GM12878 (cell line): ENCODE measurements around the gene DYNC2H1. TPM values are rescaled to one million over a fixed set of nuclear protein-coding genes. Genes with fewer than 3 reads are reported as not detected.

ENCODE experiments used
- ATAC-seq: fragments of 200-7000 bp; cut with Tn5 transposase; 3 replicates; pipeline ENCODE4 v1.9.1; 2020; ENCODE audit warnings: mild to moderate bottlenecking, moderate library complexity
- BruUV-seq: library from RNA; stranded (reverse); fragments of 400-500 nt; replicated peaks from 2 replicates; lab custom pipeline; 2021; lab: Mats Ljungman, UMichigan
- CTCF ChIA-PET: fragments of 300-600 bp; sonication (Branson Sonifier 250); formaldehyde crosslinking; extraction: SDS; loops from one replicate; lab custom pipeline; 2021; ENCODE audit warnings: inconsistent platforms; lab: Yijun Ruan, JAX
- POLR2A ChIA-PET: fragments of 350-600 bp; formaldehyde crosslinking; extraction: SDS; loops from one replicate; lab custom pipeline; 2021; ENCODE audit warnings: inconsistent platforms; lab: Charles Lee
- RAD21 ChIA-PET: fragments of 300-600 bp; sonication (Branson Sonifier 250); formaldehyde crosslinking; loops from one replicate; lab custom pipeline; 2023; ENCODE audit warnings: antibody characterized with exemption; ENCODE audit not compliant: unreplicated experiment; lab: Charles Lee
- SMC1A ChIA-PET: fragments of 300-600 bp; sonication (Branson Sonifier 250); formaldehyde crosslinking; loops from one replicate; lab custom pipeline; 2023; ENCODE audit not compliant: unreplicated experiment, uncharacterized antibody; lab: Charles Lee
- DNase-seq: peaks from one replicate; pipeline ENCODE4 v3.0.0-alpha.2; 2011; ENCODE audit warnings: low read depth, low spot score
- FAIRE-seq: peaks from 3 replicates; lab custom pipeline; 2011; peaks lifted over from hg19 to GRCh38; lab: Jason Lieb, UNC
- H2AFZ ChIP-seq: 2 replicates; pipeline ENCODE4 v1.6.0; 2011; ENCODE audit warnings: low read depth, low read length, control low read depth; ENCODE audit not compliant: control insufficient read depth
- H3K27ac ChIP-seq: 2 replicates; pipeline ENCODE4 v1.5.1; 2011; ENCODE audit warnings: control low read depth; ENCODE audit not compliant: control insufficient read depth, insufficient read depth
- H3K27me3 ChIP-seq, 2 experiments: replicated peaks in 1 of 2; 2 replicates each; pipeline versions ENCODE4 v1.6.0 to v1.6.1; 2011; ENCODE audit warnings: low read length in 1 of 2; ENCODE audit not compliant: control insufficient read depth in 2 of 2, insufficient read depth in 2 of 2
- H3K36me3 ChIP-seq, 2 experiments: 2 replicates each; pipeline ENCODE4 v1.5.1; 2011; ENCODE audit warnings: low read length in 1 of 2; ENCODE audit not compliant: control insufficient read depth in 2 of 2, insufficient read depth in 2 of 2
- H3K4me1 ChIP-seq: 2 replicates; pipeline ENCODE4 v1.6.1; 2011; ENCODE audit warnings: mild to moderate bottlenecking, low read length, moderate library complexity, mixed read lengths; ENCODE audit not compliant: control insufficient read depth, insufficient read depth
- H3K4me2 ChIP-seq: 2 replicates; pipeline ENCODE4 v1.6.0; 2011; ENCODE audit warnings: control low read depth; ENCODE audit not compliant: control insufficient read depth, insufficient read depth
- H3K4me3 ChIP-seq: fragments of 200-600 bp; sonication (generic); 2 replicates; pipeline ENCODE4 v1.5.1; 2016
- H3K79me2 ChIP-seq: 2 replicates; pipeline ENCODE4 v1.6.0; 2011; ENCODE audit warnings: low read length; ENCODE audit not compliant: control insufficient read depth, insufficient read depth
- H3K9ac ChIP-seq: 2 replicates; pipeline ENCODE4 v1.8.0; 2011; ENCODE audit warnings: low read length, control low read depth, mixed read lengths; ENCODE audit not compliant: control insufficient read depth, insufficient read depth
- H3K9me3 ChIP-seq: replicated peaks from 3 replicates; pipeline ENCODE4 v1.5.1; 2011; ENCODE audit warnings: mild to moderate bottlenecking, low read length; ENCODE audit not compliant: control insufficient read depth, insufficient read depth
- H4K20me1 ChIP-seq: 2 replicates; pipeline ENCODE4 v1.6.0; 2011; ENCODE audit not compliant: control insufficient read depth, insufficient read depth
- CREM ChIP-seq: IDR thresholded peaks from 2 replicates; pipeline ENCODE4 v1.6.1; 2014; ENCODE audit warnings: antibody characterized with exemption, low read depth
- GABPA ChIP-seq: IDR thresholded peaks from 2 replicates; pipeline ENCODE4 v1.6.1; 2014; ENCODE audit warnings: antibody characterized with exemption, low read depth, mild to moderate bottlenecking, inconsistent platforms
- MTA2 ChIP-seq: fragments of 450-650 bp; IDR thresholded peaks from 2 replicates; pipeline ENCODE4 v1.6.1; 2016; ENCODE audit warnings: low read depth, mild to moderate bottlenecking, moderate library complexity
- MXI1 ChIP-seq: fragments of 150-350 bp; IDR thresholded peaks from 2 replicates; pipeline ENCODE4 v1.6.1; 2011; ENCODE audit warnings: low read depth, mild to moderate bottlenecking, inconsistent platforms, low read length, improper control_type of control experiment
- NBN ChIP-seq: fragments of 450-650 bp; IDR thresholded peaks from 2 replicates; pipeline ENCODE4 v1.6.1; 2016
- NFYB ChIP-seq: IDR thresholded peaks from 2 replicates; pipeline ENCODE4 v1.6.1; 2011; ENCODE audit warnings: low read depth, mild to moderate bottlenecking, low read length, improper control_type of control experiment, moderate library complexity; ENCODE audit not compliant: insufficient read depth
- RAD51 ChIP-seq: fragments of 450-650 bp; IDR thresholded peaks from 2 replicates; pipeline ENCODE4 v1.6.1; 2016; ENCODE audit warnings: moderate library complexity, mild to moderate bottlenecking, inconsistent platforms
- SIX5 ChIP-seq: IDR thresholded peaks from 2 replicates; pipeline ENCODE4 v1.6.1; 2011; ENCODE audit warnings: mild to moderate bottlenecking, low read depth, low read length, moderate library complexity; ENCODE audit not compliant: severe bottlenecking
- TAF1 ChIP-seq: IDR thresholded peaks from 2 replicates; pipeline ENCODE4 v1.6.1; 2011; ENCODE audit warnings: mild to moderate bottlenecking, low read depth, low read length, borderline replicate concordance
- TBL1XR1 ChIP-seq: IDR thresholded peaks from 2 replicates; pipeline ENCODE4 v1.6.1; 2012; ENCODE audit warnings: low read depth, low read length, improper control_type of control experiment
- ZNF384 ChIP-seq: IDR thresholded peaks from 2 replicates; pipeline ENCODE4 v1.6.1; 2012; ENCODE audit warnings: low read depth, mild to moderate bottlenecking, low read length, improper control_type of control experiment, borderline replicate concordance
- WGBS: methylation state at CpG from one replicate; pipeline ENCODE4 v1.1.6; 2016; ENCODE audit warnings: low lambda C conversion rate; ENCODE audit not compliant: insufficient replicate concordance, insufficient coverage; ENCODE audit errors: missing lambda C conversion rate; 5-methylcytosine and 5-hydroxymethylcytosine counted together
- in situ Hi-C: fragments of 300-500 bp; cut with MboI; formaldehyde crosslinking; loops from 9 replicates; pipeline ENCODE4 v1.14.3; 2018; ENCODE audit warnings: mixed read lengths
- intact Hi-C: fragments of 100-400 bp; cut with micrococcal nuclease; formaldehyde crosslinking; loops from one replicate; pipeline ENCODE4 v1.14.2; 2022; ENCODE audit not compliant: unreplicated experiment
- polyA plus RNA-seq, 11 experiments: library from polyadenylated mRNA; depleted of rRNA in 4 of 11; unstranded in 6 of 11; stranded (reverse) in 5 of 11; fragments of >200 nt; fragmentation: Nextera tagmentation in 4 of 11; fragmentation: Illumina TruSeq in 1 of 11; extraction: Ambion mirVana in 4 of 11; extraction: Trizol in 1 of 11; gene quantifications; 1 replicate in 1 of 11; 2 replicates in 10 of 11; pipeline versions ENCODE4 v1.2.1 to v1.2.3, GENCODE V29; 2011 to 2016; ENCODE audit warnings: inconsistent platforms in 2 of 11, missing spikeins in 2 of 11, low read depth in 1 of 11
- total RNA-seq, 4 experiments: library from RNA; depleted of rRNA in 3 of 4; stranded (reverse); fragments of >200 nt in 3 of 4; fragmentation: Illumina TruSeq in 1 of 4; extraction: Trizol in 1 of 4; gene quantifications; 2 replicates each; pipeline versions ENCODE4 v1.2.1 to v1.2.3, GENCODE V29; 2013 to 2021
- TF ChIP-seq, protein P1 (sequence below): fragments of 450-650 bp; IDR thresholded peaks from 2 replicates; pipeline ENCODE4 v1.6.1; 2016; ENCODE audit warnings: mild to moderate bottlenecking
- TF ChIP-seq, protein P2 (sequence below): fragments of 150-350 bp; IDR thresholded peaks from 2 replicates; pipeline ENCODE4 v1.6.1; 2016; ENCODE audit warnings: low read depth, low read length

Gene DYNC2H1
- total and polyA plus RNA-seq, 10 of the 15 experiments (the other 5 are each of a cell fraction or from before 2014, with no cell fraction given) = 0.12 to 3.9 (median 0.23) TPM; not detected in 2

DNA sequence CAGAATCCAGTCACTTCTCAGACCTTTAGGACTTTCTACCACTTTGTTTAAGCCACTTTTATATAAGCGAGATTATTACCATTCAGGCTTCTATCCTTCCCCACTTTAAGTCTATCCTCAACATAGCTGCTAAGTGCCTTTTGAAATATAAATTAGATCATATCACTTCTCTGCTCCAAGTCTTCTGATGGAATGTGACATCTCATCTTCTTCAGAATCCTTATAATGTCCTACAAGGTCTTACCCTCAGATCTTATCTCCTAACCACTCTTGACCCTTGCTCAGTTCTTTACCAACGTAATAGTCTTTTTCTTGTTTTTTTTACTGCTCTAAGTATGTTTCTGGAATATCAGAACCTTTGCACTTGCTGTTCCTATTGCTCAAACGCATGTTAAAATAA is 188.7 kb downstream of the DYNC2H1 start (continued):
- TF ChIP-seq SIX5 (no peak), RAD51 (no peak)
- TF ChIP-seq, all 136 proteins: peak for 0

DNA sequence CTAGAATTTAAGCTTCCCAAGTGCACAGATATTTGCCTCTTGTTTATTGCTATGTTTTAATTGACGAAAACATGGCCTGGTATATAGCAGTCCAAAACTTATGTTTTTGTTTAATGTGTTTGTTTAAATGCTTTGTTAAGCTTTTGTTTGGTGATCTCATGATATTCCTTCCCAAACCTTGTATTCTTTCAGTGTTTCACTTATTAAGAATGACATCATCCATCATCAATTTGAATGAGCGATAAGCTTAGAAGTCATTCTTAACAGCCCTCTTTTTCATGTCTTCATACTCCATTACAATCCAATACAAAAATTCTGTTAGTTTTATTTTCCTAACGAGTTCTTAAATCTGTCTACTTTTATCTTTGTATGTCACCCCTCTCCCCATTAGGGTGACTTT is 206.0 kb downstream of the DYNC2H1 start:
- no peaks in the 10 kb centered on the region for H3K9me3 ChIP-seq
- H3K9ac ChIP-seq = no peak overlapping the region
- H2AFZ ChIP-seq = no peak overlapping the region
- in situ Hi-C loops = no loop called here
- no peaks in the 10 kb centered on the region for H3K27me3 ChIP-seq
- SMC1A ChIA-PET = no interaction called here
- H3K27ac ChIP-seq = no peak overlapping the region
- BruUV-seq = no TSS peak
- no peaks in the 10 kb centered on the region for H3K4me1 ChIP-seq
- no peak for ATAC-seq
- H3K36me3 ChIP-seq = no peaks in the 10 kb centered on the region
- no peak for DNase-seq
- POLR2A ChIA-PET = no interaction called here
- TF ChIP-seq NFYB = no peak
- no peak for TF ChIP-seq ZNF384
- TF ChIP-seq, all 136 proteins: peak for 0
- H3K4me2 ChIP-seq = no peak overlapping the region
- FAIRE-seq = no peak
- intact Hi-C loops = no loop called here
- WGBS = 33% methylated on average over 3 of the region's 3 CpGs
- H3K79me2 ChIP-seq = no peaks in the 10 kb centered on the region
- RAD21 ChIA-PET = no interaction called here
- CTCF ChIA-PET = interaction anchor here (1.1 kb wide), 1 partner anchor 10 kb away, joined by 5 read pairs; no protein-coding TSS in a partner anchor
- no peaks in the 10 kb centered on the region for H4K20me1 ChIP-seq
- no peak overlapping the region for H3K4me3 ChIP-seq

DNA sequence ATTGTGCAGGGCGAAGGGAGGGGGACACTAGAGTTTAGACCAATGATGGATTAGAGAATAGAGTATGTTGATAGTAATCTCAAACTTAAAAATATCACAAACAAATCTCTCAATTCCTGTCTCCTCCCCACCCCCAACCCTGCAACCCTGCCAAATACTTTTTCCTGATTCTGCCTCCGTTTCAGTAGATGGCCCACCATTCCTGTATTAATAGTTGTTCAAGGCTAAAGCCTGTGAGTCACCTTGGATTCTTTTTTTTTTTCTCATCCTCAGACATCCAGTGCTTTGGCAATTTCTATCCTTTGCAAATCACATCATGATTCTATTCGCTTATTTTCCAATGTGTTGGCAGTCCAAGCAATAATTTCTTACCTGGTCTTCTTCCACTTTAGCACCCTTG is 207.9 kb downstream of the DYNC2H1 start:
- ChIA-PET POLR2A (no interaction called here), RAD21 (no interaction called here), SMC1A (no interaction called here), CTCF (interaction anchor here (0.8 kb wide), 1 partner anchor 26 kb away, joined by 3 read pairs; no protein-coding TSS in a partner anchor)
- Histone ChIP-seq H3K27me3 (no peaks in the 10 kb centered on the region), H3K36me3 (no peaks in the 10 kb centered on the region), H4K20me1 (no peaks in the 10 kb centered on the region), H3K79me2 (no peaks in the 10 kb centered on the region), H3K4me1 (no peaks in the 10 kb centered on the region), H3K4me3 (no peak overlapping the region), H3K27ac (no peak overlapping the region), H3K4me2 (no peak overlapping the region), H2AFZ (no peak overlapping the region), H3K9me3 (no peaks in the 10 kb centered on the region), H3K9ac (no peak overlapping the region)
- intact Hi-C loops = no loop called here
- in situ Hi-C loops = no loop called here
- no peak for FAIRE-seq
- WGBS = 22% methylated on average over 3 of the region's 3 CpGs
- no TSS peak for BruUV-seq
- no peak for ATAC-seq
- no peak for DNase-seq
- TF ChIP-seq TAF1 = no peak
- TF ChIP-seq, protein P1, sequence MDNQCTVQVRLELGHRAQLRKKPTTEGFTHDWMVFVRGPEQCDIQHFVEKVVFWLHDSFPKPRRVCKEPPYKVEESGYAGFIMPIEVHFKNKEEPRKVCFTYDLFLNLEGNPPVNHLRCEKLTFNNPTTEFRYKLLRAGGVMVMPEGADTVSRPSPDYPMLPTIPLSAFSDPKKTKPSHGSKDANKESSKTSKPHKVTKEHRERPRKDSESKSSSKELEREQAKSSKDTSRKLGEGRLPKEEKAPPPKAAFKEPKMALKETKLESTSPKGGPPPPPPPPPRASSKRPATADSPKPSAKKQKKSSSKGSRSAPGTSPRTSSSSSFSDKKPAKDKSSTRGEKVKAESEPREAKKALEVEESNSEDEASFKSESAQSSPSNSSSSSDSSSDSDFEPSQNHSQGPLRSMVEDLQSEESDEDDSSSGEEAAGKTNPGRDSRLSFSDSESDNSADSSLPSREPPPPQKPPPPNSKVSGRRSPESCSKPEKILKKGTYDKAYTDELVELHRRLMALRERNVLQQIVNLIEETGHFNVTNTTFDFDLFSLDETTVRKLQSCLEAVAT = no peak
- no peak for TF ChIP-seq MXI1
- no peak for TF ChIP-seq GABPA
- no peak for TF ChIP-seq CREM
- no peak for TF ChIP-seq NBN
- no peak for TF ChIP-seq MTA2
- no peak for TF ChIP-seq TBL1XR1
- TF ChIP-seq, protein P2, sequence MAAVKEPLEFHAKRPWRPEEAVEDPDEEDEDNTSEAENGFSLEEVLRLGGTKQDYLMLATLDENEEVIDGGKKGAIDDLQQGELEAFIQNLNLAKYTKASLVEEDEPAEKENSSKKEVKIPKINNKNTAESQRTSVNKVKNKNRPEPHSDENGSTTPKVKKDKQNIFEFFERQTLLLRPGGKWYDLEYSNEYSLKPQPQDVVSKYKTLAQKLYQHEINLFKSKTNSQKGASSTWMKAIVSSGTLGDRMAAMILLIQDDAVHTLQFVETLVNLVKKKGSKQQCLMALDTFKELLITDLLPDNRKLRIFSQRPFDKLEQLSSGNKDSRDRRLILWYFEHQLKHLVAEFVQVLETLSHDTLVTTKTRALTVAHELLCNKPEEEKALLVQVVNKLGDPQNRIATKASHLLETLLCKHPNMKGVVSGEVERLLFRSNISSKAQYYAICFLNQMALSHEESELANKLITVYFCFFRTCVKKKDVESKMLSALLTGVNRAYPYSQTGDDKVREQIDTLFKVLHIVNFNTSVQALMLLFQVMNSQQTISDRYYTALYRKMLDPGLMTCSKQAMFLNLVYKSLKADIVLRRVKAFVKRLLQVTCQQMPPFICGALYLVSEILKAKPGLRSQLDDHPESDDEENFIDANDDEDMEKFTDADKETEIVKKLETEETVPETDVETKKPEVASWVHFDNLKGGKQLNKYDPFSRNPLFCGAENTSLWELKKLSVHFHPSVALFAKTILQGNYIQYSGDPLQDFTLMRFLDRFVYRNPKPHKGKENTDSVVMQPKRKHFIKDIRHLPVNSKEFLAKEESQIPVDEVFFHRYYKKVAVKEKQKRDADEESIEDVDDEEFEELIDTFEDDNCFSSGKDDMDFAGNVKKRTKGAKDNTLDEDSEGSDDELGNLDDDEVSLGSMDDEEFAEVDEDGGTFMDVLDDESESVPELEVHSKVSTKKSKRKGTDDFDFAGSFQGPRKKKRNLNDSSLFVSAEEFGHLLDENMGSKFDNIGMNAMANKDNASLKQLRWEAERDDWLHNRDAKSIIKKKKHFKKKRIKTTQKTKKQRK = no peak
